Measurements from ENCODE around the gene ZBTB7A.

Gene ZBTB7A

GRCh38 chr19:4054441-4055208 is 12.1 kb downstream of the ZBTB7A start:
- DNase-seq (ENCODE audit: low read depth): no peak

GRCh38 chr19:4053423-4054324 is 13.0 kb downstream of the ZBTB7A start:
- no peak for DNase-seq (ENCODE audit: low read depth)

- no peak for DNase-seq (ENCODE audit: low read depth)
These were observed 13.7 kb downstream of the ZBTB7A start for GRCh38 chr19:4052993-4053422.

- no peak for DNase-seq (ENCODE audit: low read depth)
These were observed 14.3 kb downstream of the ZBTB7A start for GRCh38 chr19:4052114-4052992.

GRCh38 chr19:4051175-4052101 is 15.3 kb downstream of the ZBTB7A start:
- DNase-seq (ENCODE audit: low read depth): no peak

GRCh38 chr19:4049432-4049831 is 17.3 kb downstream of the ZBTB7A start:
- no peak for DNase-seq (ENCODE audit: low read depth)

- DNase-seq (ENCODE audit: low read depth): no peak
These were observed 19.6 kb downstream of the ZBTB7A start for GRCh38 chr19:4046946-4047683.

GRCh38 chr19:4046362-4046691 is 20.4 kb downstream of the ZBTB7A start:
- DNase-seq (ENCODE audit: low read depth): no peak

GRCh38 chr19:4045597-4046361 is 20.9 kb downstream of the ZBTB7A start:
- no peak for DNase-seq (ENCODE audit: low read depth)

GRCh38 chr19:4044990-4045465 is 21.7 kb downstream of the ZBTB7A start:
- DNase-seq (ENCODE audit: low read depth): no peak

GRCh38 chr19:4043966-4044715 is 22.6 kb downstream of the ZBTB7A start:
- DNase-seq (ENCODE audit: low read depth): no peak

- no peak for DNase-seq (ENCODE audit: low read depth)
These were observed 23.3 kb downstream of the ZBTB7A start for GRCh38 chr19:4043401-4043800.

- DNase-seq (ENCODE audit: low read depth): no peak
These were observed 24.0 kb downstream of the ZBTB7A start for GRCh38 chr19:4042731-4043082.

GRCh38 chr19:4042064-4042730 is 24.5 kb downstream of the ZBTB7A start:
- DNase-seq (ENCODE audit: low read depth): no peak

- DNase-seq (ENCODE audit: low read depth): no peak
These were observed 27.9 kb downstream of the ZBTB7A start for GRCh38 chr19:4038661-4039423.

GRCh38 chr19:4038057-4038456 is 28.6 kb downstream of the ZBTB7A start:
- no peak for DNase-seq (ENCODE audit: low read depth)

GRCh38 chr19:4037301-4037949 is 29.3 kb downstream of the ZBTB7A start:
- no peak for DNase-seq (ENCODE audit: low read depth)

Measured in activated gamma-delta T cell treated with anti-CD3 and anti-CD28 coated beads, Interleukin-2, amount 50 U/mL, for 16 hours (primary cell).